Measurements from ENCODE around the gene DCLK1. TPM values are rescaled to one million over a fixed set of nuclear protein-coding genes. Genes with fewer than 3 reads are reported as not detected.

The DCLK1 gene
- total and polyA plus RNA-seq, 2 experiments from 2014 or later: 0.48 to 0.65 TPM

DNA sequence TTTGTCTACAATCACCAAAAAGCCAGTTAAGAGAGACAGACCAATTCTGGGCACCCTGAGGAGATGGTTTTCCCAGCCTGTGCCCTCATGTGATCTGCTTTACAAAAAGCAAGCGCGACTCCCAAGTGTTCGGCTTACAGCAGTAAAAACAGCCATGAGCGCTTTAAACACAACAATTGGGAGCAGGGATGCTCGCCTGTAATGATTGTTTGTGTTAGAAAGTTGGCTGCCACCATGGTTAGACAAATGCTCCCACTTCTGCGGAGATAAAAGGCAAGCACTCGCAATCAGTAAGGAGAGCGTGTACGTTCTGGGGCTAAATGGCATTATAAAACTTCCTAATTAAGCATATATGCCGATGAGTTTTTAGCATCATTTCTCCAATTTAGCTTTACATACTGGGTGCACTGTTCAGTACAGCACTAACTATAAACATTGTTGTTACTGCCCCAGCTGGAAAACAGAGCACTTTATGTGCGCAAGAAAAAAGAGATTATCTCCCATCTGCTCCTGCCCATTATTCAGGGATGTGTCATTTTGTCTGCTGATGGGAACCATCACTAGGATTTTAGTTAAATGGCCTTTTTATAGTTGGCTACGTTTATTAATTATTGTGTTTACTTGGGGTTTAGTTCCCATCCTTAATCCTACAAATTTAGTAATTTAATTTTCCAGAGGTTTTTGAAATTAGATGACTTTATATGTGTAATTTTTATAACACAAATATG, 345.4 kb downstream of the DCLK1 start:
- Histone ChIP-seq H3K27ac (no peak overlapping the region), H3K4me1 (ENCODE audit: insufficient read depth) (0 out of 2 replicates have a peak, but pooled peaks cover under 1% of the 10 kb centered on the region), H3F3A (ENCODE audit: insufficient read depth) (no peaks in the 10 kb centered on the region), H3K9me2 (ENCODE audit: insufficient read depth) (no peaks in the 10 kb centered on the region), H2AFZ (no peak overlapping the region), H3K9ac (no peak overlapping the region), H3K4me2 (ENCODE audit: unreplicated experiment) (no peak overlapping the region), H3K9me3 (ENCODE audit: low read depth) (no peaks in the 10 kb centered on the region), H3K36me3 (ENCODE audit: low read depth) (no peaks in the 10 kb centered on the region), H4K20me1 (ENCODE audit: insufficient read depth) (no peaks in the 10 kb centered on the region), H3K79me2 (ENCODE audit: insufficient read depth) (no peaks in the 10 kb centered on the region), H3K4me3 (no peak overlapping the region), H3K27me3 (replicated peaks; ENCODE audit: insufficient read depth) (no peaks in the 10 kb centered on the region)
- TF ChIP-seq EZH2 (IDR thresholded peaks at IDR 0.05; ENCODE audit: insufficient read depth, poor library complexity, severe bottlenecking) (no peak), EZH2phosphoT487 (IDR thresholded peaks at IDR 0.05; ENCODE audit: insufficient read depth, low read depth) (no peak)
- WGBS, 2 experiments (ENCODE audit: low coverage in 1 of 2, low lambda C conversion rate in 2 of 2, missing lambda C conversion rate in 2 of 2): 93 to 95% methylated on average over 12 of the region's 12 CpGs
- in situ Hi-C loops (cut with MboI): no loop called here
- no peak for DNase-seq

DNA sequence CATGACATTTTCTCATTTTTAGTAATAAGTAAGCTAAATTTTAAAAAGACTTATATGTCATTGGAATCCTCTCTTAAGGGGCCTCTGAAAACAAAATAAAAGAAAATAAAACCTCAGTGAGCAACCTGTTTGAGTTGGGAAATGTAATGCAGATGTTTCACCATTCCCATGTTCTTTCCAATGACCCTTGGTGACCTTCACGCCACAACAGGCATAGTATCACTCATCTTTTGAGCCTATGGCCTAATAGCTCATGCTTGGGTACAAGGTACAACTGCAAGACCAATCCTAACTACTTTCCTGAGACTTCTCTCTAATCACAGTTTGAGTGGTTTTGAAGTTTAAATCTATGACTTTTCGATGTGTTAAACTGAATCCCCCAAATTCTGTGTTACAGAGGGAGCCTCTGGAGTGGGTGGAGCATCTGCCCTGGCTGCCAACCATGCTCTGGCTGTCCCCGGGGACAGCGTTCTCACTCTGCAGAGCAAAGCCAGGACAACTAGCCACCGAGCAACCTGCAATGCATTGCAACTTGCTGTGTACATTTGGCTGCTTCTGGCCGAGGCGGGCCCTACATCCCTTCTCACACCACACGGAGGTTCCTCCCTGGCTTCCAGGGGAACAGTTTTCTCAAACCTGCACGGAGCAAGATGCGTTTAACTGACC, 346.8 kb downstream of the DCLK1 start:
- Histone ChIP-seq H3K4me3 (no peak overlapping the region), H3K27me3 (replicated peaks; ENCODE audit: insufficient read depth) (no peaks in the 10 kb centered on the region), H3K4me1 (ENCODE audit: insufficient read depth) (no peaks in the 10 kb centered on the region), H3K4me2 (ENCODE audit: unreplicated experiment) (no peak overlapping the region), H3K27ac (no peak overlapping the region), H3F3A (ENCODE audit: insufficient read depth) (no peaks in the 10 kb centered on the region), H3K36me3 (ENCODE audit: low read depth) (no peaks in the 10 kb centered on the region), H3K9me3 (ENCODE audit: low read depth) (no peaks in the 10 kb centered on the region), H3K9me2 (ENCODE audit: insufficient read depth) (no peaks in the 10 kb centered on the region), H4K20me1 (ENCODE audit: insufficient read depth) (no peaks in the 10 kb centered on the region), H3K79me2 (ENCODE audit: insufficient read depth) (no peaks in the 10 kb centered on the region), H3K9ac (no peak overlapping the region), H2AFZ (no peak overlapping the region)
- TF ChIP-seq EZH2phosphoT487 (IDR thresholded peaks at IDR 0.05; ENCODE audit: insufficient read depth, low read depth) (no peak), EZH2 (IDR thresholded peaks at IDR 0.05; ENCODE audit: insufficient read depth, poor library complexity, severe bottlenecking) (no peak)
- in situ Hi-C loops (cut with MboI): no loop called here
- 71 to 72% methylated on average over 10 of the region's 10 CpGs for WGBS, 2 experiments (ENCODE audit: low coverage in 1 of 2, low lambda C conversion rate in 2 of 2, missing lambda C conversion rate in 2 of 2)
- DNase-seq: no peak

DNA sequence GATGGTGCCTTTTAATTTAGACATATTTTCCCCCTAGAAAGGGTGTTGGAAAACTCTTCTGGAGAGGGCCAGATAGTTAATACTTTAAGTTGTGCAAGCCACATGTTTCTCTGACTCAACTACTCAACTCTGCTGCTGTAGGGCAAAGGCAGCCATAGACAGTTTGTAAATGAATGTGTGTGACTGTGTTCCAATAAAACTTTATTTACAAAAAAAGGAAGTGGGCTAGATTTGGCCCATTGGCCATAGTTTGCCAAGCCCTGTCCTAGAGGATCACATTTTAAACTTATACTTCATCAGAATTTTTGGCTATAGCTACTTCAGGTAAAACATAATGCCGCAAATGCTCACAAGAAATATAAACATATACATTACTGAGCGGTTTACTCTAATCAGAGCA, 348.4 kb downstream of the DCLK1 start:
- Histone ChIP-seq H4K20me1 (ENCODE audit: insufficient read depth) (no peaks in the 10 kb centered on the region), H3K27ac (no peak overlapping the region), H3K36me3 (ENCODE audit: low read depth) (no peaks in the 10 kb centered on the region), H3K27me3 (replicated peaks; ENCODE audit: insufficient read depth) (no peaks in the 10 kb centered on the region), H2AFZ (no peak overlapping the region), H3K4me1 (ENCODE audit: insufficient read depth) (no peaks in the 10 kb centered on the region), H3K4me2 (ENCODE audit: unreplicated experiment) (no peak overlapping the region), H3K9me2 (ENCODE audit: insufficient read depth) (no peaks in the 10 kb centered on the region), H3K4me3 (no peak overlapping the region), H3K9ac (no peak overlapping the region), H3F3A (ENCODE audit: insufficient read depth) (no peaks in the 10 kb centered on the region), H3K9me3 (ENCODE audit: low read depth) (no peaks in the 10 kb centered on the region), H3K79me2 (ENCODE audit: insufficient read depth) (no peaks in the 10 kb centered on the region)
- DNase-seq: no peak
- WGBS, 2 experiments (ENCODE audit: low coverage in 1 of 2, low lambda C conversion rate in 2 of 2, missing lambda C conversion rate in 2 of 2): 93 to 97% methylated on average over 2 of the region's 2 CpGs
- TF ChIP-seq EZH2 (IDR thresholded peaks at IDR 0.05; ENCODE audit: insufficient read depth, poor library complexity, severe bottlenecking): no peak
- TF ChIP-seq EZH2phosphoT487 (IDR thresholded peaks at IDR 0.05; ENCODE audit: insufficient read depth, low read depth): no peak
- in situ Hi-C loops (cut with MboI): no loop called here

DNA sequence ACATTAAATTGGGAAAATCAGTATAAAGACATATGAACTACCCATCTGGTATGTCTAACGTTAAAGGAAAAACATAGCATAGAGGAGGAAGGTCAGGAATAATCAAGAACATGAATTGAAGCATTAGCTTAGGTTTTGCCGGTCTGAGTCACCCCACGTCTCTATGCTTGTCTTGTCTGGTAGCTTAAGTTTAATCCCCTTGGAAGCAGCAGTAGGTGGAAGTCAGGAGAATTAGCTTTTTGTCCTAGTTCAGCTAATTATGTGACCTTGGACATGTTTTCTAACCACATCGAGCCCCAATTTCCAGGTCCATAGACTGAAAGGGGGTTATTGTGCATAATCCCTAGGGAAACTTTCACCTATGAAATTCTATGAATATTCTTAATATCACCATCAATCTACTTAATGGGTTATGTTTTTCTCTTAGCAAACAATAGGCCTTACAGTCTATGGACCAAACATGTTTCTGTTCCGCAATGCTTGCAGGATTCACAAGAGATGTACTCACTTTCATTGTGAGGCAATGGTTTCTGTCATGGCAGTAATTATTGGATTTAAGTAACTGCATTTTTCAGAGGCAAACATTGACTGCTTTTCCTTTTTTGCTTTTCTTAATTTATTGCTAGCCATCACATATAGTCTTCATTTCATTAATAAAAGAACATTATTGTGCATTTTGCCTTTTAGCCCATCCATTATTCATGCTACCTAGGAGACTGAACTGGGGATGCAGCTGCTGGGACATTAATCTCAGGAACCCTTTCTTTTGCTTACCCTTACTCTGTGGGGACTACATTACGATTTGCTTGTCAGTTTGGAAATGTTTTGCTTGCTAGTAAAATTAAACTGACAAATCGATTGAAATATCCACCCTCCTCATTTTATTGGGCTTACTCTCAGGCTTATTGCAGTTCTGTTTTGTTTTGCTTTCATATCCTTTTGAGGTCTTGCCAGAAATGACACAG, 349.9 kb downstream of the DCLK1 start:
- H3K9me2 ChIP-seq (ENCODE audit: insufficient read depth): no peaks in the 10 kb centered on the region
- TF ChIP-seq EZH2phosphoT487 (IDR thresholded peaks at IDR 0.05; ENCODE audit: insufficient read depth, low read depth): no peak
- no peak for TF ChIP-seq EZH2 (IDR thresholded peaks at IDR 0.05; ENCODE audit: insufficient read depth, poor library complexity, severe bottlenecking)
- H4K20me1 ChIP-seq (ENCODE audit: insufficient read depth): no peaks in the 10 kb centered on the region
- H3K4me2 ChIP-seq (ENCODE audit: unreplicated experiment): no peak overlapping the region
- 86 to 88% methylated on average over 7 of the region's 7 CpGs for WGBS, 2 experiments (ENCODE audit: low coverage in 1 of 2, low lambda C conversion rate in 2 of 2, missing lambda C conversion rate in 2 of 2)
- no peaks in the 10 kb centered on the region for H3K36me3 ChIP-seq (ENCODE audit: low read depth)
- no peak for DNase-seq
- in situ Hi-C loops (cut with MboI): no loop called here
- H3K9me3 ChIP-seq (ENCODE audit: low read depth): no peaks in the 10 kb centered on the region
- no peak overlapping the region for H2AFZ ChIP-seq
- no peaks in the 10 kb centered on the region for H3F3A ChIP-seq (ENCODE audit: insufficient read depth)
- H3K27me3 ChIP-seq (replicated peaks; ENCODE audit: insufficient read depth): no peaks in the 10 kb centered on the region
- H3K4me1 ChIP-seq (ENCODE audit: insufficient read depth): no peaks in the 10 kb centered on the region
- H3K27ac ChIP-seq: no peak overlapping the region
- H3K79me2 ChIP-seq (ENCODE audit: insufficient read depth): no peaks in the 10 kb centered on the region
- no peak overlapping the region for H3K9ac ChIP-seq
- no peak overlapping the region for H3K4me3 ChIP-seq
